HG03159 (cell line): ENCODE results near the gene PPM1H.
"Not testable (repeated sequence)": the region's sequence is repeated elsewhere in the genome, so short reads cannot be mapped to it uniquely, and the experiment has no call there.

ENCODE experiments used
- ATAC-seq: cut with Tn5 transposase; IDR thresholded peaks from one replicate; pipeline ENCODE4 v1.9.1; 2021; ENCODE audit warnings: mild to moderate bottlenecking, moderate library complexity; ENCODE audit not compliant: unreplicated experiment

PPM1H gene

GRCh38 chr12:62910549-62911169, 24.3 kb downstream of the PPM1H start:
- ATAC-seq = no peak

DNA sequence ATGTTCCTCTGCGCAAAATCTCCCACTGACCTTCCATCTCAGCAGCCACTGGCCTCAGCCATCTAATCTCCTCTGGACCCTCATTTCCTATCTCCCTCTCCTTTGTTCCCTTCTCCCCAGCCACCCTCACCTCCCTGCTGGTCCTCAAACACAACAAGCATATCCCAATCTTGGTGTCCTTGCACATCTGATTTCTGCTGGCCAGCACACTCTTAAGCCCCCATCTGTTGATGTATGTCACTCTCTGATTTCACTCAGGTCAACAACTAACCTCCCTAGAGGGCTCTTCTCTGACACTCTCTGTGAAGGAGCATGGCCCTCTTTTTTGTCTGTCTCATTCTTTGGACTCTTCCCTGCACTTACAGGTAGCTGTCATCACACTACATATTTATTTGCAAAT, 25.6 kb downstream of the PPM1H start:
- no peak for ATAC-seq

DNA sequence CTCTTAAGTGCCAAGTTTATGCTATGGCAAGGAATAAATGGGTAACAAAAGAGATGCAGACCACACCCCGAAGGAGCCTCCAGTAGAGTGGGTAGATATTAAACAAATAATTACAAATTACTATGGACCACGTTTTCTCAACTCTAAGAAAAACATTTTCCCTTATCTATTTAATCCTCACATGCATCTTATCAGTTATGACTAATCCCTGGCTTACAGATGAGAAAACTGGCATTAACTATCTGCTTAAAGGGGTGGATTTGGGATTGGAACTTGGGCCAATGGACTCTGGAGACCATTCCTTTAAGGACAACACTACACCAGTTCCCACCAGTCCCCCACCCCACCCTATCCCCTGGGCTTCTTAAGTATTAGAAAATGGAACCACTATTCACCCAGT, 26.3 kb downstream of the PPM1H start:
- no peak for ATAC-seq

DNA sequence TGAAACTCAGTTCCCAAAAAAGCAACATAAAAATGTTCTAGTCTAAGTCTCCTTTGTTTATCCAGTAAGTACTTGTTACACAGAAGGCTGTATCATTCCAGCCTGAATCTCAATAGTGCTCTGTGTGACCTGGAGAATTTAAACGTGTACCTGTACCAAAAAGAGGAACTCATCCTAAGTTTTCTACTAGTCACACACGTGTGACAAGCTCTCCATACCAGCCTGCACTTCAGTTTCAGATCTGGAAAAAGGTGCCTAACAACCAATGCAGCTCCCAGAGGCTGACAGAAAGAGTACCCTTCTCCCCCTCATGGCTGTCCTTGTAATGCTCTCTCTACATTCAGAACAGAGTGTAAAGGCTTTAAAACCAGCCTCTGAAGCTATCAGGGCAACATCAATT, 27.4 kb downstream of the PPM1H start:
- no peak for ATAC-seq

- no peak for ATAC-seq
Observed at GRCh38 chr12:62907078-62907477, 27.9 kb downstream of the PPM1H start.

DNA sequence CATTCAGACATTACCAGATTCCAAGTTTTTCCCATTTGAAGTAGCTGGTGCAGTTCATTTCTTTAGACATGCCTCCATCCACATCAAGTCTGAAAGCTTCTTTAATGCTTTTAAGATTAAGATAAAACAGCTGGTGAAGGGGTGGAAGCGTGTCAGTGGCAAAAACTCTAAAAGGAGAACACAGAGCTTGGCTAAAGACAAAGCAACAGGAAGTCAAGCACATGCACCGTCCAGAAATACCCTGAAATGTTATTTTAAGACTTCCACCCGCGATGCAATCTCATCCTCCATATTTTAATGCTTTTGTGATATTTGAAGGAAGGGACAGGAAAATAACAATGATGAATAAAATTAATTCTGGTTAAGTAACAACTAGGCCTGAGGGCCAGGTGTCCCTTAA, 31.8 kb downstream of the PPM1H start:
- ATAC-seq = no peak

- no peak for ATAC-seq
Observed at GRCh38 chr12:62900686-62901272, 34.2 kb downstream of the PPM1H start.

- no peak for ATAC-seq
Observed at GRCh38 chr12:62899568-62900390, 35.2 kb downstream of the PPM1H start.

- no peak for ATAC-seq
Observed at GRCh38 chr12:62898526-62898925, 36.4 kb downstream of the PPM1H start.

GRCh38 chr12:62895351-62895877, 39.5 kb downstream of the PPM1H start:
- ATAC-seq = no peak

GRCh38 chr12:62893276-62893675, 41.7 kb downstream of the PPM1H start:
- no peak for ATAC-seq

GRCh38 chr12:62891805-62892549, 43.0 kb downstream of the PPM1H start:
- no peak for ATAC-seq

DNA sequence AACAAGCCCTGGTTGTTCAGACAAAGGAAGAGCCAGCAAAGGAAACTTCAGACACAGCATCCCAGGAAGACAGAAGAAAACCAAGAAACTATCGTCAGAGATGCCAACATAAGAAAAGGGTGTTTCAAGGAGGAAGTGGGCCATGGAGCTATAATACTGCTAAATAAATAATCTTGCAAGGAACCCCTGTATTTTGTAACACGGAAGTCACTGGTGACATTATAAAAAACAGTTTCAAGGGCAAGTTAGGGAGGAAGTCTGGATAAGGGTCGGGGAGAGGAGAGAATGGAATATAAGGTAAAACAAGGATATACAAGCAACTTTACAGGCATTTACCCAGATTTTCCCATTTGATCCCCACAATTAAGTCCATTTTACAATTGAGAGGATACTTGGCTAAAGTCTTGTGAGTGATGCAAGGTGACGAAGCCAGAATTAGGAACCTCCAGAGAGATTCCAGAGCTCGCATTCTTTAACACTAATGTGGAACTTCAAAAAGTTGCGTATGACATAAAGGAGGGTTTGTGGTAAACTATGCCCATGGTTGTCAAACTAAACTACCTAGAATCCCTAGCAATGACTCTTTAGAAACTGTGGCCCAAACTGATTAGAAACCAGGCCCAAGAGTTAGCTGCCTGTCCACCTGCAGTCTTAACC, 46.4 kb downstream of the PPM1H start:
- no peak for ATAC-seq

DNA sequence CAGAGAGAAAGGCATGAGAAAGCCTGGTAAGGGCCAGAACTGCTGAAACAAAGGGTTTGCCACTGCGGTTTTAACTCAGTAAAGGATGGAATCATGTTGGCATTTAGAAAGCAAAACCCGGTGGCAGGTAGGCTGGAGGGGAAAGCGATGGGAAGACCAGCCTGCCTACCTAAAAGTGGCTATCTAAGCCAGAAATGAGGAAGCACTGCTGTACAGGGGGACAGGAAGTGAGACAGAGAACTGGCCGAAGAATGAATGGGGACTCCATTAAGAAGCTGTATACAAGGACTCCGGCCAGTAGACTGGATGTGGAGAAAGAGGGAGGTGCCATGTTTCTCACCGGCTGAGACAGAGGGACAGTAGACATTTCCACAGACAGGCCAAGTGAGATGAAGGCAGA, 48.2 kb downstream of the PPM1H start:
- ATAC-seq = no peak

DNA sequence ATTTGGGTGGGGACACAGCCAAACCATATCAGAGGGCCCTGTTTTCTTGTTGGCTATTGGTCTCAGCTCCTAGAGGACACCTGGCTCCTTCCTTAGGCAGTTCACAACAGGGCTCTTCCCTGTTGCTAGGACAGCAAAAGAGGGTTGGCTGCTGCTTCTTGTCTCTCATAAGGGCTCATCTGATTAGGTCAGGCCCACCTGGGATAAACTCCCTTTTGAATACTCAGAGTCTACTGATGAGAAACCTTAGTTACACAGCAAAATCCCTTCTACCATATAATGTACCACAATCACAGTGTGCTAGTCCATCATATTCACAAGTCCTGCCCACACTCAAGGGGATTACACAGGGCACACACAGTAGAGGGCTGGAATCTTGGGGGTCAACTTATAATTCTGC, 49.7 kb downstream of the PPM1H start:
- ATAC-seq = no peak

DNA sequence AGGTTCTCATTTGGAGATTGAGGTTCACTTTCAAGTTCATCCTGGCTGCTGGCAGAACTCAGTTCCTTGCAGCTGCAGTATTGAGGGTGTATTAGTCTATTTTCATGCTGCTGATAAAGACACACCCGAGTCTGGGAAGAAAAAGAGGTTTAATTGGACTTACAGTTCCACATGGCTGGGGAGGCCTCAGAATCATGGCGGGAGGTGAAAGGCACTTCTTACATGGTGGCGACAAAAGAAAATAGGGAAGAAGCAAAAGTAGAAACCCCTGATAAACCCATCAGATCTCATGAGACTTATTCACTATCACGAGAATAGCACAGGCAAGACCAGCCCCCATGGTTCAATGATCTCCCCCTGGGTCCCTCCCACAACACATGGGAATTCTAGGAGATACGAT, 50.1 kb downstream of the PPM1H start:
- ATAC-seq = not testable (repeated sequence)

DNA sequence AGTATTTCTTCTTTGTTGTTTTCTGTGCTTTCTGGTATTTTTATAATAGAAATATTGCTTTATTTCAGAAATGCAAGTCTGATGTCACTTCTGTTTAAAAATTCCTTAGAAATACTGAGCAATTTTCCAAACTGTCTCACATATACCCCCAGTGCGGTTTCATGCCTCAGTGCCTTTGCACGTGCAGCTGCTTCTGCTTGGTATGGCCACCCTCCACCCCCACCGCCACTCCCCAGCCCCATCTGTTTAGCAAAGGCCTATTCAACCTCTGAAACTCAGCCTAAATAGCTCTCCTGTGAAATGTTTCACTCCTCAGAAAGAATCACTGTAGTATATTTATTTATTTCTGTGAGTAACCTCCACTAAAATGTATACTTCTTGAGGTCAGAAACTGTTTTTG, 52.3 kb downstream of the PPM1H start:
- no peak for ATAC-seq

GRCh38 chr12:62882140-62882539, 52.8 kb downstream of the PPM1H start:
- no peak for ATAC-seq

DNA sequence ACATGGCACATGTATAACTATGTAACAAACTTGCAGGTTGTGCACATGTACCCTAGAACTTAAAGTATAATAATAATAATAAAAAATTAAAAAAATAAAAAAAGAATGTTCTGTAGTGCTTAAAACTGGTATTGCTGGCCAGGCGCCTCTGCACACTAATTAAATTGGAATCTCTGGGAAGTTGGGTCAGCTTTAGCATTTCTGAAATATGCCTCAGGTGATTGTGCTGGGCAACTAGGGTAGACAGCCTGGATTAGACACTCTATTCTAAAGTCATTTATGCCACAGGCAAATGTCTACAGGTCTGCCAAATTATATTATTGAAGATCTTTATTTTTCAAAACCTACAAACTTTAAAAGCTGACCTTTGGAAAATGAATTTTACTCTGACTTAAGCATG, 55.3 kb downstream of the PPM1H start:
- no peak for ATAC-seq

- ATAC-seq = not testable (repeated sequence)
Observed at GRCh38 chr12:62879228-62879627, 55.7 kb downstream of the PPM1H start.

DNA sequence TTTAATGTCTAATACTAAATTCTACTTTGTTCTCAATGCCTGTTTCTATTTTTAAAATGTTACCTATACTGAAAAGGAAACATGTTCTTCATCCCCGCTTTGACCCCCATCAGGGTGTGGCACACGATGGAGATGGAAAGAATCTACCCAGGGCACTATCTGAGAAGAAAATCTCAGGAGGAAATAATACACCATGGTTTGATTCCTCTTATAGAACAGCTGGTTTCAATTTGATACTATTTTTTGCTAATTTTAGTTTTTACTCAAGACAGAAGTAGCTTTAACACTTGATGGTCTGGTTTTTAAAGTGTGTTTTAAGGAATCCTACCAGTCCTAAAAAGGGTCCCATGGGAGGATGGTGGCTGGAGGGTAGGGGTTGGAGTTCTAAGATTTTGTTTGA, 56.7 kb downstream of the PPM1H start:
- no peak for ATAC-seq
